HG03342 (cell line): Measurements from ENCODE around the gene SLC46A3.
"Not testable (repeated sequence)": the region's sequence is repeated elsewhere in the genome, so short reads cannot be mapped to it uniquely, and the experiment has no call there.

Experiments used
- ATAC-seq: cut with Tn5 transposase; IDR thresholded peaks from one replicate; pipeline ENCODE4 v1.9.1; 2021; ENCODE audit warnings: mild to moderate bottlenecking, moderate library complexity; ENCODE audit not compliant: unreplicated experiment

SLC46A3 gene

DNA sequence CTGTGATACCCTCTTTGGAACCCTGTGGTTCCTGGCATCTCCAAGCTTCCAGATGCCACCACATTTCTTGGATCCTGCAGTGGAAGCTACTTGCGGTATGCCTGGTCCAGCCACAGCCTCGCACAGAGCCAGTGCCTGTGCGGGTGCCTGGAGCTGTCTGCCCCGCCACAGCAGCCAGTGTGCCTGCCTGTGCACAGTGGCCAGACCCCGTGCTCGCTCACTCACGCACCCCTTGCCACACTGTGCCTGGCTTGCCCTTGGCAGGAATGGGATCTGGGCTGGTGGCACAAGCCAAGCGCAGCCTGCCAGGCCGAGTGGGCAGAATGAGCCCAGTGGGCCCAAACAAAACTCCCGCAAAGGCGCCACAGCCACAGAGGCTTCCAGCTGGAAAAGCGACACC is 33.7 kb downstream of the SLC46A3 start:
- ATAC-seq: no peak

DNA sequence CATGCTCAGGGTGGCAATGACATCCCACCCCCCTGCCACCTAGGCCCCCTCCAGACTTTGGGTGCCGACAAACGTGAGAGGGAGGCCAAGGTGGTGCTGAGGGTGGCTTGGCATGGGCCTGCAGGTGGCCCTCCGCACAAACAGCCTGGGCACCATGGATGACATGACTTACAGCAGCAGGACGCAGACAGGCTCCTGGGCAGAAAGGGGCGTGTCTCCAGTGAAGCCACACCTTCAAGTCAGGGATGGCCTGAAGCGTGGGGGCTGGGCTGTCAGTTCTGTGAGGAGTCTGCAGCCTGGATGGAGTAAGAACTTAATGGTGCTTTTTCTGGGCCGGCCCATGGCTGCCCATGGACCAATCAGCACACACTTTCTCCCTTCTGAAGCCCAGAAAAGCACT is 34.5 kb downstream of the SLC46A3 start:
- ATAC-seq: no peak

DNA sequence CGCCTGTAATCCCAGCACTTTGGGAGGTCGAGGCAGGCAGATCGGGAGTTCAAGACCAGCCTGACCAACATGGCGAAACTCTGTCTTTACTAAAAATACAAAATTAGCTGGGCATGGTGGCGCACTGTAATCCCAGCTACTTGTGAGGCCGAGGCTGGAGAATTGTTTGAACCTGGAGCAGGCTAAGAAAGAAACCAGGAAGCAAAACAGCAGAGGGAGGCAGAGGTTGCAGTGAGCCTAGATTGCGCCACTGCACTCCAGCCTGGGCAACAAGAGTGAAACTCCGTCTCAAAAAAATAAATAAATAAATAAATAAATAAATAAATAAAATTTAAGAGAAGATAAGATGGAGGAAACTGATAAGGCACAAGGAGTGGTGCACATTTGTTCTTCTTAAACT is 35.6 kb downstream of the SLC46A3 start:
- not testable (repeated sequence) for ATAC-seq

GRCh38 chr13:28680541-28680940 is 38.2 kb downstream of the SLC46A3 start:
- no peak for ATAC-seq

GRCh38 chr13:28679628-28680027 is 39.1 kb downstream of the SLC46A3 start:
- no peak for ATAC-seq

DNA sequence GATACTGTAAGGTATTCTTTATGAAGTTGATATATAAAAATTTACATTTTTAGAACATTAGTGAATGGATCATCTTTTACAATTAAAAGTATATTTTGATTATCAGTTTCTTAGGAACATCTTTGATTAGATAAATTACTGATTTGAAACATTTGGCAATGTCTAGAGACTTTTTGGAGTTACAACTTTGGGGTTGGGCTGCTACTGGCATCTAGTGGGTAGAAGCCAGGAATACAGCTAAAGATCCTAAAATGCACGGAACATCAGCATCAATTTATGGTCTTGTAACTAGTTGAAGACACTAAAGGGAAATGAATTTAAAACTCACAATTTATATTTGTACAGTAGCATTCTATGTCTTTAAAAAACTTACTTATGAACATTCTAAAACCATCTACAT is 40.0 kb downstream of the SLC46A3 start:
- no peak for ATAC-seq

- no peak for ATAC-seq
These were observed 47.5 kb downstream of the SLC46A3 start for GRCh38 chr13:28671126-28671792.

DNA sequence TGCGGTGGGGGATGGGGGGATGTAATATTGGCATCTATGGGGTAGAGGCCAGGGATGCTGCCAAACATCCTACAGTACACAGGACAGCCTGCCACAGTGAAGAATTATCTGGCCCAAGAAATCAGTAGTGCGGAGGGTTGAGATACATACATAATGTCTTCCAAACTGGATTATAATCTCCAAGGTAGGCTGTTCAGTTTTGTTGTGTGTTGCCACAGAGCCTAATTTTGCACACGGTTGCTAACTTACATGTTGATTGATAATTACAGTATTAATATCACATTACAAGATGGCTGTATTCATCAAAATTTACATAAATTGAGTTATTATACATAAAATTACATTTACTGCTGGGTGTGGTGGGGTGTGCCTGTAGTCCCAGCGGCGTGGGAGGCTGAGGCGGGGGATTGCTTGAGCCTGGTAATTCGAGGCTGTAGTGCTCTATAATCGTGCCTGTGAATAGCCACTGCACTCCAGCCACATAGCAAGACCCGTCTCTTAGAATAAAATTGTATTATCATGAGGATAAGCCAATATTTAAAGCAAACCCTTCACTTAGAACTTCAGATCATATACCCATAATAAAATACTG is 51.8 kb downstream of the SLC46A3 start:
- ATAC-seq: no peak

- peak; percentile 21 for ATAC-seq
These were observed 59.2 kb downstream of the SLC46A3 start for GRCh38 chr13:28659621-28659970.

- peak; percentile 88 for ATAC-seq
These were observed 59.8 kb downstream of the SLC46A3 start, which contains the start of gene POMP for GRCh38 chr13:28658796-28659620. POMP (plus strand) TSS chr13:28659130; CDS start chr13:28659185, 55 bp downstream.

DNA sequence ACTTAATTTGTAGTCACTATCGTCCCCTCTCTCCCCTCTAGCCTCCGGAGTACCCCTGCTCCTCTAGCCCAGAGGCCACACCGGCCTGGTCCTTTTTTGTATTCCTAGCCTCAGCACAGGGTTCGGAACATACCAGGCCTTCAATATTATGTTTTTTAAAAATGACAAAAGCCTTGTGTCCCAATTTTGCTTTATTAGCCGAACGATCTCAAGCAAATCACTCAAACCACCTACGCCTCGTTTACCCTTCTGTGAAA is 60.3 kb downstream of the SLC46A3 start:
- peak; percentile 11 for ATAC-seq

DNA sequence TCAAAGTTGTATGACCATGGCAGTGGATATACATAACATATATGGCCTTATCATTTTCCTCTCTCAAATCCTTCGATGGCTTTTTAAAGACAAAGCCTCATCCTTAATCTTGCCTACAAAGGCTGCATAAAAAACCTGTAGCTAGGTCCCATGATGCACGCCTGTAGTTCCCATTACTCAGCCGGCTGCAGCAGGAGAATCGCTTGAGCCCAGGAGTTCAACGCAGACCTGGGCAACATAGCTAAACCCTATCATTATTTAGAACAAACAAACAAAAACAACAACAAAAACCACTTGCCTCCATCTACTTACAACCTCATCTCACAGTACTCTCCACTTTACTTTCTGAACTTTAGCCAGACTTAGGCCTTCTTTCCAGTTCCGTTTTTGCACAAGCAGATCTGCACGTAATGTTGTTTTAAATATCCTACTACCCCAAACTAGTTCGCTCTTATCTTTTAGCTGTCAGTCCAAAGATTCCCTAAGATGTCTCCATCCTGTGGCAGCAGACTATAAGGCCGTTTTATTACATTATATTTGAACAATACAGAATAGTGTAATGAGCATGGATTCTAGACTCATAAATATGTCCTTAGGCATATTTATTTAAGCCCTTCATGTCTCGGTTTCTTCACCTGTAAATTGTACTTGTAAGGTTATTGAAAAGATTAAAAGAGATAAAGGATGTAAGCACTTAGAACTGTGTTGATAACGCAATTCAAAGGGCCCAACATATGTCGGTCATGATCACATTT is 60.8 kb downstream of the SLC46A3 start:
- ATAC-seq: no peak

DNA sequence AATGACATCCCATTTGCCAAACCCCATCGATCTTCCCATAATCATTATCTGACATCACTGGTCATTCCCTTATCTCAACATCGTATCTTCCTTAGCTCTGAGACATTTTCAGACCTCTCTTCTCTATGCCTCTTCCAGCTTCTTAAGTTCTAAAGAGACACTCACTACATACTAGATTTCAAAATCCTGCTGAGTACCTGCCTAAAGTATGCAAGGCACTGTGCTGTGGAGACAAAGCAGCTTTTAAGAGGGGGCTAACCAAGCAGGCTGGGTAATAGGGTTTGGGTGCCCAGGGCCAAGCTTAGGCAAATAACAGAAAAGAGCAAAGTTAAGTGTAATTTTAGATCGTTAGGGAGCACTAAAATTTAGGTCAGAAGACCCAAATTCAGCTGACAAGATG is 63.2 kb downstream of the SLC46A3 start:
- no peak for ATAC-seq

- ATAC-seq: no peak
These were observed 64.5 kb downstream of the SLC46A3 start for GRCh38 chr13:28654276-28654675.

- ATAC-seq: no peak
These were observed 65.7 kb downstream of the SLC46A3 start for GRCh38 chr13:28653111-28653510.

GRCh38 chr13:28651810-28652401 is 66.9 kb downstream of the SLC46A3 start:
- no peak for ATAC-seq

- peak; percentile 52 for ATAC-seq
These were observed 68.5 kb downstream of the SLC46A3 start for GRCh38 chr13:28650284-28650683.
